Naive thymus-derived CD4-positive, alpha-beta T cell (primary cell): ENCODE measurements around the gene SVIL. TPM values are rescaled to one million over a fixed set of nuclear protein-coding genes. Genes with fewer than 3 reads are reported as not detected.

ENCODE experiments used
- ATAC-seq: fragments of 150-1000 bp; cut with Tn5 transposase; 2 replicates; pipeline ENCODE4 v1.10.0; 2021; ENCODE audit warnings: mild to moderate bottlenecking, moderate library complexity
- CTCF ChIA-PET: fragments of 350-600 bp; sonication (Branson Sonifier 250); formaldehyde crosslinking; loops from one replicate; lab custom pipeline; 2021; ENCODE audit warnings: antibody characterized with exemption; lab: Charles Lee
- POLR2A ChIA-PET: fragments of 350-600 bp; sonication (Branson Sonifier 250); formaldehyde crosslinking; loops from one replicate; lab custom pipeline; 2021; ENCODE audit warnings: antibody characterized with exemption, inconsistent platforms; lab: Charles Lee
- DNase-seq, 9 donors: peaks; one replicate each; pipeline versions ENCODE4 v3.0.0 to v3.0.0-alpha.2; 2020 to 2022; ENCODE audit warnings: mixed read lengths in 1 of 9
- H3K27ac ChIP-seq: one replicate; pipeline ENCODE4 v1.7.0; 2013; ENCODE audit warnings: mild to moderate bottlenecking, low read depth, low read length, moderate library complexity
- H3K27me3 ChIP-seq, 2 donors: one replicate each; pipeline ENCODE4 v1.7.0; 2013; ENCODE audit warnings: low read length in 2 of 2, mild to moderate bottlenecking in 2 of 2, moderate library complexity in 2 of 2; ENCODE audit not compliant: control insufficient read depth in 2 of 2, insufficient read depth in 2 of 2
- H3K36me3 ChIP-seq, 3 experiments: 1 replicate in 2 of 3; 2 replicates in 1 of 3; pipeline ENCODE4 v1.7.0; 2013; ENCODE audit warnings: low read length in 3 of 3, mild to moderate bottlenecking in 3 of 3, moderate library complexity in 1 of 3; ENCODE audit not compliant: insufficient read depth in 3 of 3, control insufficient read depth in 2 of 3
- H3K4me1 ChIP-seq, 2 donors: one replicate each; pipeline ENCODE4 v1.7.0; 2013; ENCODE audit warnings: low read length in 2 of 2, mild to moderate bottlenecking in 2 of 2, moderate library complexity in 1 of 2; ENCODE audit not compliant: control insufficient read depth in 2 of 2, insufficient read depth in 2 of 2
- H3K4me3 ChIP-seq: 2 replicates; pipeline ENCODE4 v1.7.0; 2013; ENCODE audit warnings: mild to moderate bottlenecking, low read length
- H3K9me3 ChIP-seq, 3 experiments: 1 replicate in 2 of 3; 2 replicates in 1 of 3; pipeline ENCODE4 v1.7.0; 2013; ENCODE audit warnings: low read length in 3 of 3; ENCODE audit not compliant: control insufficient read depth in 2 of 3
- H3K27ac Mint-ChIP-seq, 9 donors: one replicate each; pipeline ENCODE4 v1.8.0; 2020 to 2022; ENCODE audit warnings: mixed read lengths in 9 of 9, mild to moderate bottlenecking in 8 of 9, moderate library complexity in 5 of 9, inconsistent platforms in 2 of 9
- H3K27me3 Mint-ChIP-seq, 5 donors: one replicate each; pipeline ENCODE4 v1.8.0; 2021 to 2022; ENCODE audit warnings: mixed read lengths in 5 of 5, mild to moderate bottlenecking in 1 of 5
- H3K36me3 Mint-ChIP-seq, 5 donors: one replicate each; pipeline ENCODE4 v1.8.0; 2020 to 2022; ENCODE audit warnings: mixed read lengths in 5 of 5, mild to moderate bottlenecking in 3 of 5, inconsistent platforms in 1 of 5
- H3K4me1 Mint-ChIP-seq, 7 donors: one replicate each; pipeline ENCODE4 v1.8.0; 2020 to 2022; ENCODE audit warnings: mixed read lengths in 7 of 7, mild to moderate bottlenecking in 3 of 7, inconsistent platforms in 1 of 7
- H3K4me3 Mint-ChIP-seq, 10 donors: one replicate each; pipeline ENCODE4 v1.8.0; 2020 to 2022; ENCODE audit warnings: mild to moderate bottlenecking in 10 of 10, mixed read lengths in 10 of 10, moderate library complexity in 6 of 10, inconsistent platforms in 2 of 10
- H3K9me3 Mint-ChIP-seq, 11 donors: one replicate each; pipeline ENCODE4 v1.8.0; 2020 to 2022; ENCODE audit warnings: mixed read lengths in 11 of 11, mild to moderate bottlenecking in 4 of 11, inconsistent platforms in 1 of 11, moderate library complexity in 1 of 11
- intact Hi-C, 2 donors: fragments of 100-400 bp; cut with micrococcal nuclease; formaldehyde crosslinking; loops; one replicate each; pipeline ENCODE4 v1.15.1; 2023
- polyA plus RNA-seq, 2 donors: library from polyadenylated mRNA; unstranded; fragments of 300-500 nt; fragmentation: Illumina TruSeq; gene quantifications; one replicate each; pipeline ENCODE4 v1.2.3, GENCODE V29; 2021
- total RNA-seq, 6 experiments: library from RNA in 5 of 6; stranded (reverse) in 5 of 6; gene quantifications; 1 replicate in 5 of 6; 2 replicates in 1 of 6; pipeline ENCODE4 v1.2.3 and lab custom pipeline; 2021 to 2026

Gene SVIL
- total and polyA plus RNA-seq, 7 experiments from 2014 or later = 8.7 to 48.9 (median 20.3) TPM

- peak overlapping the region in 1 of 9 donors; percentile 14 for H3K27ac Mint-ChIP-seq
- H3K4me3 Mint-ChIP-seq = no peak overlapping the region
Observed at GRCh38 chr10:29417324-29417723, 217.4 kb downstream of the SVIL start.

GRCh38 chr10:29415876-29416275 lies 218.9 kb downstream of the SVIL start:
- ATAC-seq (no peak), DNase-seq (no peak)
- no peaks in the 10 kb centered on the region for H3K27me3 ChIP-seq
- peaks cover 11 to 30% (median 24%) of the 10 kb centered on the region in 7 donors for H3K4me1 Mint-ChIP-seq
- peaks cover 0 to 7% (median 0%) of the 10 kb centered on the region in 3 experiments for H3K36me3 ChIP-seq
- H3K27me3 Mint-ChIP-seq = no peaks in the 10 kb centered on the region
- H3K4me3 Mint-ChIP-seq = no peak overlapping the region
- no peak overlapping the region for H3K27ac Mint-ChIP-seq
- intact Hi-C loops = no loop called here
- no peaks in the 10 kb centered on the region for H3K9me3 Mint-ChIP-seq
- ChIA-PET POLR2A (no interaction called here), CTCF (no interaction called here)
- no peak overlapping the region for H3K4me3 ChIP-seq
- H3K36me3 Mint-ChIP-seq = peaks cover 0 to 28% (median 17%) of the 10 kb centered on the region in 5 donors
- H3K9me3 ChIP-seq = no peaks in the 10 kb centered on the region
- H3K27ac ChIP-seq = no peak overlapping the region
- no peaks in the 10 kb centered on the region for H3K4me1 ChIP-seq

More at GRCh38 chr10:29417324-29417723, 217.4 kb downstream of the SVIL start:
- ATAC-seq (no peak), DNase-seq (no peak)
- Histone ChIP-seq H3K27me3 (no peaks in the 10 kb centered on the region), H3K36me3 (peaks cover 0 to 16% (median 0%) of the 10 kb centered on the region in 3 experiments), H3K4me1 (no peaks in the 10 kb centered on the region), H3K27ac (no peak overlapping the region), H3K9me3 (no peaks in the 10 kb centered on the region), H3K4me3 (no peak overlapping the region)
- ChIA-PET CTCF (no interaction called here), POLR2A (no interaction called here)
- no peaks in the 10 kb centered on the region for H3K27me3 Mint-ChIP-seq
- intact Hi-C loops = no loop called here
- no peaks in the 10 kb centered on the region for H3K9me3 Mint-ChIP-seq
- H3K36me3 Mint-ChIP-seq = peaks cover 3 to 43% (median 31%) of the 10 kb centered on the region in 5 donors
- H3K4me1 Mint-ChIP-seq = peaks cover 4 to 21% (median 13%) of the 10 kb centered on the region in 7 donors

GRCh38 chr10:29414501-29414900 lies 220.3 kb downstream of the SVIL start:
- Histone ChIP-seq H3K9me3 (no peaks in the 10 kb centered on the region), H3K36me3 (peaks cover 0 to 3% (median 0%) of the 10 kb centered on the region in 3 experiments), H3K4me3 (no peak overlapping the region), H3K27ac (no peak overlapping the region), H3K27me3 (no peaks in the 10 kb centered on the region), H3K4me1 (peaks cover 0 to 3% of the 10 kb centered on the region in 2 donors)
- Mint-ChIP-seq H3K27ac (no peak overlapping the region), H3K36me3 (peaks cover 4 to 18% (median 11%) of the 10 kb centered on the region in 5 donors), H3K4me3 (no peak overlapping the region), H3K9me3 (no peaks in the 10 kb centered on the region), H3K4me1 (peaks cover 17 to 37% (median 30%) of the 10 kb centered on the region in 7 donors), H3K27me3 (no peaks in the 10 kb centered on the region)
- ChIA-PET POLR2A (no interaction called here), CTCF (interaction anchor here (0.6 kb wide), 1 partner anchor 30 kb away, joined by 5 read pairs; no protein-coding TSS in a partner anchor)
- intact Hi-C loops = no loop called here
- ATAC-seq (no peak), DNase-seq (no peak)

GRCh38 chr10:29412485-29412884 lies 222.3 kb downstream of the SVIL start:
- Mint-ChIP-seq H3K4me1 (peaks cover 17 to 53% (median 37%) of the 10 kb centered on the region in 7 donors), H3K27ac (peak overlapping the region in 1 of 9 donors; percentile 3), H3K9me3 (no peaks in the 10 kb centered on the region), H3K36me3 (peaks cover 4 to 13% (median 7%) of the 10 kb centered on the region in 5 donors), H3K27me3 (no peaks in the 10 kb centered on the region), H3K4me3 (peak overlapping the region in 1 of 10 donors; percentile 30)
- H3K27me3 ChIP-seq = no peaks in the 10 kb centered on the region
- ChIA-PET POLR2A (no interaction called here), CTCF (interaction anchor here (0.5 kb wide), 1 partner anchor 24 kb away, joined by 3 read pairs; no protein-coding TSS in a partner anchor)
- DNase-seq (no peak), ATAC-seq (no peak)
- H3K36me3 ChIP-seq = peaks cover 0 to 7% (median 0%) of the 10 kb centered on the region in 3 experiments
- intact Hi-C loops = no loop called here
- H3K9me3 ChIP-seq = no peaks in the 10 kb centered on the region
- H3K27ac ChIP-seq = no peak overlapping the region
- H3K4me1 ChIP-seq = peaks cover 0 to 9% of the 10 kb centered on the region in 2 donors
- H3K4me3 ChIP-seq = no peak overlapping the region

- Histone ChIP-seq H3K27ac (no peak overlapping the region), H3K9me3 (no peaks in the 10 kb centered on the region), H3K4me1 (peaks cover 0 to 9% of the 10 kb centered on the region in 2 donors), H3K4me3 (no peak overlapping the region), H3K36me3 (peaks cover 0 to 7% (median 0%) of the 10 kb centered on the region in 3 experiments), H3K27me3 (no peaks in the 10 kb centered on the region)
- H3K36me3 Mint-ChIP-seq = peaks cover 0 to 7% (median 3%) of the 10 kb centered on the region in 5 donors
- intact Hi-C loops = no loop called here
- H3K4me1 Mint-ChIP-seq = peaks cover 17 to 54% (median 37%) of the 10 kb centered on the region in 7 donors
- ChIA-PET CTCF (no interaction called here), POLR2A (no interaction called here)
- peak overlapping the region in 5 of 10 donors; percentile 7 to 59 (median 29) for H3K4me3 Mint-ChIP-seq
- no peaks in the 10 kb centered on the region for H3K27me3 Mint-ChIP-seq
- ATAC-seq (no peak), DNase-seq (no peak)
- peak overlapping the region in 1 of 9 donors; percentile 3 for H3K27ac Mint-ChIP-seq
- peaks cover 0 to 3% (median 0%) of the 10 kb centered on the region in 11 donors for H3K9me3 Mint-ChIP-seq
Observed at GRCh38 chr10:29411666-29412315, 223.0 kb downstream of the SVIL start.

GRCh38 chr10:29409241-29410054 lies 225.3 kb downstream of the SVIL start:
- ATAC-seq = peak; percentile 80
- POLR2A ChIA-PET = no interaction called here
- Mint-ChIP-seq H3K27me3 (no peaks in the 10 kb centered on the region), H3K36me3 (peaks cover 0 to 7% (median 2%) of the 10 kb centered on the region in 5 donors), H3K4me3 (peak overlapping the region; percentile 95 to 100 (median 99)), H3K27ac (peak overlapping the region; percentile 79 to 95 (median 91)), H3K4me1 (peaks cover 17 to 50% (median 33%) of the 10 kb centered on the region in 7 donors), H3K9me3 (peaks cover 0 to 6% (median 0%) of the 10 kb centered on the region in 11 donors)
- peak; percentile 11 to 61 (median 33) for DNase-seq
- Histone ChIP-seq H3K9me3 (no peaks in the 10 kb centered on the region), H3K4me3 (peak overlapping the region; percentile 67), H3K36me3 (peaks cover 0 to 7% (median 0%) of the 10 kb centered on the region in 3 experiments), H3K27ac (peak overlapping the region; percentile 49), H3K4me1 (peaks cover 0 to 9% of the 10 kb centered on the region in 2 donors), H3K27me3 (no peaks in the 10 kb centered on the region)
- CTCF ChIA-PET = no interaction called here
- intact Hi-C loops = no loop called here
